Sigmoid colon (tissue), 4 donors: ENCODE results near the gene CFHR1.

Experiments used
- CTCF ChIP-seq, 4 experiments: fragments of 450-650 bp in 3 of 4; fragments of 200-600 bp in 1 of 4; IDR thresholded peaks; one replicate each; pipeline ENCODE4 v1.5.1; 2016 to 2019; ENCODE audit warnings: antibody characterized with exemption in 4 of 4, mild to moderate bottlenecking in 3 of 4, moderate library complexity in 2 of 4
- POLR2A ChIP-seq, 2 donors: fragments of 450-650 bp; IDR thresholded peaks; one replicate each; pipeline ENCODE4 v1.6.1; 2016; ENCODE audit warnings: antibody characterized with exemption in 2 of 2, mild to moderate bottlenecking in 2 of 2, moderate library complexity in 2 of 2
- POLR2AphosphoS5 ChIP-seq, 4 donors: sonication (generic); formaldehyde crosslinking; IDR thresholded peaks; one replicate each; pipeline ENCODE4 v1.6.1; 2017; ENCODE audit warnings: antibody characterized with exemption in 4 of 4

DNA sequence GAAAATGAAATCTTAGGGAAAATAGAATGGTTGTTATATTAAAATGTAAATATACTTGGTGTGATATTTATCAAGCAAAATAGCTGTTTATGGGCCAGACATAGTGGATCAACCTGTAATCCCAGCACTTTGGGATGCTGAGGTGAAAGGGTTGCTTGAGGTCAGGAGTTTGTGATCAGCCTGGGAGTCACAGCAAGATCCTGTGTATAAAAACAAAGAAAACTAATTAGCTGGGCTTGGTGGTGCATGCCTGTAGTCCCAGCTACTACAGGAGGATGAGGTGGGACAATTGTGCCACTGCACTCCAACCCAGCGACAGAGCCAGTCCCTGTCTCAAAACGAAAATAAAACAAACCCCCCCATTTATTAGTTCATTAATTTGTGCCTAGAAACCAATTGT lies 21.6 kb upstream of the CFHR1 start:
- TF ChIP-seq CTCF (IDR thresholded peaks at IDR 0.05) (no peak), POLR2A (IDR thresholded peaks at IDR 0.05) (no peak), POLR2AphosphoS5 (IDR thresholded peaks at IDR 0.05) (no peak)
